A549 (cell line): ENCODE results near the gene CACNA1G. TPM values are rescaled to one million over a fixed set of nuclear protein-coding genes. Genes with fewer than 3 reads are reported as not detected.

Experiments used
- ATAC-seq, 2 experiments: fragments of 200-7000 bp in 1 of 2; fragments of >200 bp in 1 of 2; cut with Nextera tagmentation in 1 of 2; cut with Tn5 transposase in 1 of 2; 3 replicates each; pipeline versions ENCODE4 v1.8.0 to v1.9.1; 2018 to 2020; ENCODE audit warnings: mild to moderate bottlenecking in 1 of 2, moderate library complexity in 1 of 2
- CTCF ChIA-PET: fragments of 300-600 bp; sonication (Branson Sonifier 250); formaldehyde crosslinking; extraction: SDS; loops from one replicate; lab custom pipeline; 2021; ENCODE audit warnings: antibody characterized with exemption, inconsistent platforms; lab: Yijun Ruan, JAX
- POLR2A ChIA-PET: fragments of 350-600 bp; formaldehyde crosslinking; extraction: SDS; loops from one replicate; lab custom pipeline; 2021; ENCODE audit warnings: antibody characterized with exemption, inconsistent platforms; lab: Yijun Ruan, JAX
- DNase-seq, 2 experiments: peaks; one replicate each; pipeline versions ENCODE4 v3.0.0 to v3.0.0-alpha.2; 2011 to 2016; ENCODE audit warnings: low read depth in 1 of 2, low spot score in 1 of 2
- FAIRE-seq: peaks from 2 replicates; lab custom pipeline; 2011; peaks lifted over from hg19 to GRCh38; lab: Jason Lieb, UNC
- H3K27ac ChIP-seq, 2 experiments: fragments of >200 bp; sonication (Bioruptor Twin); formaldehyde crosslinking; 3 replicates each; pipeline ENCODE4 v1.5.1; 2016 to 2017
- H3K4me1 ChIP-seq: fragments of >200 bp; sonication (Bioruptor Twin); formaldehyde crosslinking; 3 replicates; pipeline ENCODE4 v1.6.1; 2016
- H3K4me2 ChIP-seq: fragments of >200 bp; sonication (Bioruptor Twin); formaldehyde crosslinking; 3 replicates; pipeline ENCODE4 v1.6.1; 2016
- H3K4me3 ChIP-seq: fragments of >200 bp; sonication (Bioruptor Twin); formaldehyde crosslinking; 3 replicates; pipeline ENCODE4 v1.5.1; 2016
- H3K9me3 ChIP-seq: fragments of >200 bp; sonication (Bioruptor Twin); formaldehyde crosslinking; 3 replicates; pipeline ENCODE4 v1.6.1; 2016
- BHLHE40 ChIP-seq: IDR thresholded peaks from 2 replicates; pipeline ENCODE4 v1.6.1; 2012; ENCODE audit warnings: low read depth, low read length, inconsistent platforms
- CBX2 ChIP-seq: fragments of 200-600 bp; sonication (generic); IDR thresholded peaks from 2 replicates; pipeline ENCODE4 v1.6.1; 2016; ENCODE audit warnings: low read depth, mild to moderate bottlenecking, borderline replicate concordance
- CBX8 ChIP-seq: fragments of 200-600 bp; sonication (generic); IDR thresholded peaks from 2 replicates; pipeline ENCODE4 v1.6.1; 2016
- CEBPB ChIP-seq, 2 experiments: fragments of >200 bp in 1 of 2; sonication (Bioruptor Twin) in 1 of 2; formaldehyde crosslinking in 1 of 2; IDR thresholded peaks; 2 replicates each; pipeline ENCODE4 v1.6.1; 2012 to 2016
- CHD2 ChIP-seq: fragments of 150-350 bp; IDR thresholded peaks from 2 replicates; pipeline ENCODE4 v1.6.1; 2014; ENCODE audit warnings: low read length; ENCODE audit not compliant: partially characterized antibody
- EHF ChIP-seq: fragments of 250-450 bp; sonication (Bioruptor Pico); IDR thresholded peaks from 2 replicates; pipeline ENCODE4 v1.5.0; 2020; ENCODE audit warnings: mild to moderate bottlenecking
- EHMT2 ChIP-seq: fragments of 200-600 bp; sonication (generic); IDR thresholded peaks from 2 replicates; pipeline ENCODE4 v1.6.1; 2016; ENCODE audit warnings: antibody characterized with exemption, low read depth, mild to moderate bottlenecking, moderate library complexity
- EP300 ChIP-seq, 2 experiments: fragments of >200 bp; sonication (Bioruptor Twin); formaldehyde crosslinking; IDR thresholded peaks; 2 replicates in 1 of 2; 3 replicates in 1 of 2; pipeline ENCODE4 v1.6.1; 2016 to 2017
- ESRRA ChIP-seq: fragments of 150-350 bp; IDR thresholded peaks from 2 replicates; pipeline ENCODE4 v1.6.1; 2014; ENCODE audit warnings: mild to moderate bottlenecking, low read length, borderline replicate concordance
- FOSL2 ChIP-seq, 2 experiments: fragments of 450-650 bp in 1 of 2; fragments of >200 bp in 1 of 2; sonication (Bioruptor Twin) in 1 of 2; formaldehyde crosslinking; IDR thresholded peaks; 2 replicates each; pipeline versions ENCODE4 v1.5.0 to v1.6.1; 2016 to 2020; ENCODE audit warnings: mild to moderate bottlenecking in 1 of 2, moderate library complexity in 1 of 2
- FOXS1 ChIP-seq: fragments of 250-450 bp; sonication (Bioruptor Pico); IDR thresholded peaks from 2 replicates; pipeline ENCODE4 v1.5.0; 2020; ENCODE audit warnings: mild to moderate bottlenecking, moderate library complexity
- HDAC2 ChIP-seq: fragments of 200-600 bp; sonication (generic); IDR thresholded peaks from 2 replicates; pipeline ENCODE4 v1.6.1; 2016
- HOXA7 ChIP-seq: fragments of 250-450 bp; sonication (Bioruptor Pico); IDR thresholded peaks from 2 replicates; pipeline ENCODE4 v1.5.0; 2020; ENCODE audit warnings: mild to moderate bottlenecking, moderate library complexity
- HOXB13 ChIP-seq: fragments of 250-450 bp; sonication (Bioruptor Pico); IDR thresholded peaks from 2 replicates; pipeline ENCODE4 v1.5.0; 2020; ENCODE audit warnings: low read depth, mild to moderate bottlenecking, moderate library complexity
- HOXB5 ChIP-seq: fragments of 250-450 bp; sonication (Bioruptor Pico); IDR thresholded peaks from 2 replicates; pipeline ENCODE4 v1.5.0; 2020; ENCODE audit warnings: mild to moderate bottlenecking, moderate library complexity
- JUNB ChIP-seq: fragments of >200 bp; sonication (Bioruptor Twin); formaldehyde crosslinking; IDR thresholded peaks from 2 replicates; pipeline ENCODE4 v1.6.1; 2016
- KDM1A ChIP-seq: fragments of 200-600 bp; sonication (generic); IDR thresholded peaks from 2 replicates; pipeline ENCODE4 v1.6.1; 2016; ENCODE audit warnings: low read depth, mild to moderate bottlenecking
- MAFK ChIP-seq: fragments of 450-650 bp; IDR thresholded peaks from 2 replicates; pipeline ENCODE4 v1.6.1; 2014; ENCODE audit not compliant: partially characterized antibody
- MAZ ChIP-seq: fragments of 150-350 bp; IDR thresholded peaks from 2 replicates; pipeline ENCODE4 v1.6.1; 2014; ENCODE audit warnings: antibody characterized with exemption, low read depth, low read length, borderline replicate concordance
- NFE2L2 ChIP-seq: fragments of 150-350 bp; conservative IDR thresholded peaks from 2 replicates; pipeline ENCODE4 v1.6.1; 2014; ENCODE audit warnings: low read length
- NPAS2 ChIP-seq: fragments of 250-450 bp; sonication (Bioruptor Pico); IDR thresholded peaks from 2 replicates; pipeline ENCODE4 v1.8.0; 2022; ENCODE audit warnings: mild to moderate bottlenecking, moderate library complexity, borderline replicate concordance
- PHF8 ChIP-seq: fragments of 200-600 bp; sonication (generic); IDR thresholded peaks from 2 replicates; pipeline ENCODE4 v1.6.1; 2016; ENCODE audit warnings: low read depth, mild to moderate bottlenecking, antibody characterized with exemption, moderate library complexity, borderline replicate concordance
- RAD21 ChIP-seq, 2 experiments: fragments of >200 bp in 1 of 2; sonication (Bioruptor Twin) in 1 of 2; formaldehyde crosslinking in 1 of 2; IDR thresholded peaks in 1 of 2; conservative IDR thresholded peaks in 1 of 2; 2 replicates in 1 of 2; 3 replicates in 1 of 2; pipeline ENCODE4 v1.6.1; 2012 to 2018; ENCODE audit warnings: inconsistent platforms in 1 of 2
- REST ChIP-seq: fragments of 200-600 bp; sonication (generic); IDR thresholded peaks from 2 replicates; pipeline ENCODE4 v1.6.1; 2016; ENCODE audit warnings: antibody characterized with exemption, mild to moderate bottlenecking, moderate library complexity
- SMC3 ChIP-seq: fragments of >200 bp; sonication (Bioruptor Twin); formaldehyde crosslinking; IDR thresholded peaks from 3 replicates; pipeline ENCODE4 v1.6.1; 2018; ENCODE audit warnings: inconsistent platforms
- SREBF2 ChIP-seq: fragments of 450-650 bp; IDR thresholded peaks from 2 replicates; pipeline ENCODE4 v1.6.1; 2014; ENCODE audit warnings: mild to moderate bottlenecking, moderate library complexity
- ZFP36 ChIP-seq: fragments of 450-650 bp; IDR thresholded peaks from 2 replicates; pipeline ENCODE4 v1.6.1; 2014; ENCODE audit warnings: borderline replicate concordance; ENCODE audit not compliant: partially characterized antibody
- WGBS: methylation state at CpG from one replicate; pipeline ENCODE4 v1.1.6; 2017; ENCODE audit errors: missing lambda C conversion rate; 5-methylcytosine and 5-hydroxymethylcytosine counted together
- polyA plus RNA-seq, 4 experiments: library from polyadenylated mRNA; depleted of rRNA in 3 of 4; stranded (reverse); fragments of >200 nt; fragmentation: RNase III in 1 of 4; extraction: RNeasy Plus Mini Kit Qiagen cat#74134 plus additional on column Dnase treatment in 1 of 4; gene quantifications; 2 replicates in 3 of 4; 3 replicates in 1 of 4; pipeline ENCODE4 v1.2.3, GENCODE V29; 2011 to 2017
- TF ChIP-seq, protein P1 (sequence below): fragments of >200 bp; sonication (Bioruptor Twin); formaldehyde crosslinking; IDR thresholded peaks from 3 replicates; pipeline ENCODE4 v1.5.1; 2016
- TF ChIP-seq, protein P2 (sequence below): IDR thresholded peaks from 2 replicates; pipeline ENCODE4 v1.6.1; 2012

Gene CACNA1G
- polyA plus RNA-seq, 2 of the 4 experiments (the other 2 are of a cell fraction) = 4.0 to 8.9 TPM

GRCh38 chr17:50608700-50609379, 48.3 kb downstream of the CACNA1G start:
- CTCF ChIA-PET = interaction anchor here (1.1 to 48.0 kb wide), 8 partner anchors 8 to 86 kb away, joined by 3 to 2097 read pairs (median 8); partner anchors contain the start of gene ANKRD40
- 0 out of 3 replicates have a peak, but pooled peaks cover 4% of the 10 kb centered on the region for H3K4me1 ChIP-seq

DNA sequence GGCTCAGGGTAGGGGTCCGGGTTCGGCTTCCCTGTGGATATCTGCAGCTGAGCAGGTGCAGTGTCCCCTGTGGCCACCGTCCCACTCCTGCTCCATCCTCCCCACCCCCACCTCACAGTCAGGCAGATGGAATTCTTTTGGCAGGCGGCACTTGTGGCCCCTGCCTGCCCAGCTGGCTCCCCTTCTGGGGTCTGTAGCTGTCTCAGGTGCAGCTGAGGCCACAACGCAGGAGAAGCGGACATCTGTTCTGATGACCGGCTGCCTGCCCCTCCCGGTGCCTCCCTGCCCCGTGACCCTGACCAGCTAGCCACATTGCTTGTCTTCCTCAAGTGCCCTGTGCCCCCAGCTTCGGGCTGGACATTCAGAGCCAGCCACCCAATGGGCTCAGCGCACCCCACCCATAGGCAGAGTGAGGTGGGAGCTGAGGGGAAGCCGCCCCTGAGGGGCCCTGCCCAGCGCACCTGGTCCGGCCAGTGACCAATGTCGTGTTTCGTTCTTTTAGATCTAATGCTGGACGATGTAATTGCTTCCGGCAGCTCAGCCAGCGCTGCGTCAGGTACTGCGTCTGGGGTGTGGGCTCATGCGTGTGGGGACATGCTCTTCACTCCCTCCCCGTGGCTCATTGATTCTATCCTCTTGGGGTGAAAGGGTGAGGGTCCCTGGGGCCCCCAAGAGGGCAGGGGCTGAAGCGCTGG, 49.0 kb downstream of the CACNA1G start:
- ATAC-seq (no peak), FAIRE-seq (no peak), DNase-seq (no peak)
- Histone ChIP-seq H3K9me3 (no peaks in the 10 kb centered on the region), H3K27ac (no peak overlapping the region), H3K4me3 (no peak overlapping the region), H3K4me2 (no peak overlapping the region), H3K4me1 (0 out of 3 replicates have a peak, but pooled peaks cover 4% of the 10 kb centered on the region)
- 90% methylated on average over 22 of the region's 24 CpGs for WGBS
- TF ChIP-seq ESRRA = no peak
- TF ChIP-seq, protein P1, sequence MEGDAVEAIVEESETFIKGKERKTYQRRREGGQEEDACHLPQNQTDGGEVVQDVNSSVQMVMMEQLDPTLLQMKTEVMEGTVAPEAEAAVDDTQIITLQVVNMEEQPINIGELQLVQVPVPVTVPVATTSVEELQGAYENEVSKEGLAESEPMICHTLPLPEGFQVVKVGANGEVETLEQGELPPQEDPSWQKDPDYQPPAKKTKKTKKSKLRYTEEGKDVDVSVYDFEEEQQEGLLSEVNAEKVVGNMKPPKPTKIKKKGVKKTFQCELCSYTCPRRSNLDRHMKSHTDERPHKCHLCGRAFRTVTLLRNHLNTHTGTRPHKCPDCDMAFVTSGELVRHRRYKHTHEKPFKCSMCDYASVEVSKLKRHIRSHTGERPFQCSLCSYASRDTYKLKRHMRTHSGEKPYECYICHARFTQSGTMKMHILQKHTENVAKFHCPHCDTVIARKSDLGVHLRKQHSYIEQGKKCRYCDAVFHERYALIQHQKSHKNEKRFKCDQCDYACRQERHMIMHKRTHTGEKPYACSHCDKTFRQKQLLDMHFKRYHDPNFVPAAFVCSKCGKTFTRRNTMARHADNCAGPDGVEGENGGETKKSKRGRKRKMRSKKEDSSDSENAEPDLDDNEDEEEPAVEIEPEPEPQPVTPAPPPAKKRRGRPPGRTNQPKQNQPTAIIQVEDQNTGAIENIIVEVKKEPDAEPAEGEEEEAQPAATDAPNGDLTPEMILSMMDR = no peak
- no peak for TF ChIP-seq HDAC2
- TF ChIP-seq PHF8 = no peak
- TF ChIP-seq EP300 (IDR thresholded peaks at IDR 0.05) = no peak
- no peak for TF ChIP-seq EHF (CRISPR knock-in tag)
- TF ChIP-seq CBX8 = no peak
- TF ChIP-seq HOXA7 (CRISPR knock-in tag) = no peak
- TF ChIP-seq BHLHE40 = no peak
- TF ChIP-seq KDM1A = no peak
- no peak for TF ChIP-seq MAZ
- no peak for TF ChIP-seq ZFP36
- TF ChIP-seq SMC3 = no peak
- no peak for TF ChIP-seq NFE2L2
- no peak for TF ChIP-seq JUNB
- TF ChIP-seq FOSL2 (IDR thresholded peaks at IDR 0.05) = no peak
- TF ChIP-seq FOSL2 (CRISPR knock-in tag; IDR thresholded peaks at IDR 0.05) = no peak
- no peak for TF ChIP-seq CEBPB (IDR thresholded peaks at IDR 0.05)
- TF ChIP-seq CBX2 = no peak
- TF ChIP-seq, protein P2, sequence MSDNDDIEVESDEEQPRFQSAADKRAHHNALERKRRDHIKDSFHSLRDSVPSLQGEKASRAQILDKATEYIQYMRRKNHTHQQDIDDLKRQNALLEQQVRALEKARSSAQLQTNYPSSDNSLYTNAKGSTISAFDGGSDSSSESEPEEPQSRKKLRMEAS = no peak
- POLR2A ChIA-PET = interaction anchor here (0.7 kb wide), 1 partner anchor 47 kb away, joined by 5 read pairs; no protein-coding TSS in a partner anchor
- CTCF ChIA-PET = interaction anchor here (0.6 to 48.0 kb wide), 9 partner anchors 10 to 74 kb away, joined by 3 to 2097 read pairs (median 5); partner anchors contain the start of gene ANKRD40

More at GRCh38 chr17:50608700-50609379, 48.3 kb downstream of the CACNA1G start:
- TF ChIP-seq HOXB13 (no peak), CHD2 (no peak), EP300 (IDR thresholded peaks at IDR 0.05) (no peak), KDM1A (no peak), EHMT2 (no peak), SREBF2 (no peak), MAFK (no peak), REST (no peak), NPAS2 (CRISPR knock-in tag) (no peak), HOXB5 (no peak), RAD21 (conservative IDR thresholded peaks at IDR 0.05 in 1 of 2, IDR thresholded peaks at IDR 0.05 in 1 of 2) (no peak), FOXS1 (no peak), FOSL2 (IDR thresholded peaks at IDR 0.05) (no peak), FOSL2 (CRISPR knock-in tag; IDR thresholded peaks at IDR 0.05) (no peak)
- Histone ChIP-seq H3K9me3 (no peaks in the 10 kb centered on the region), H3K4me3 (no peak overlapping the region), H3K27ac (no peak overlapping the region), H3K4me2 (no peak overlapping the region)
- POLR2A ChIA-PET = no interaction called here
- ATAC-seq = no peak
- no peak for DNase-seq
- FAIRE-seq = no peak
- WGBS = 77% methylated on average over 22 of the region's 22 CpGs
